Neural crest cell (in vitro differentiated cells): ENCODE data around the gene TMEM161A. TPM values are rescaled to one million over a fixed set of nuclear protein-coding genes. Genes with fewer than 3 reads are reported as not detected.

ENCODE experiments used
- DNase-seq: peaks from one replicate; pipeline ENCODE4 v3.0.0; 2021; ENCODE audit warnings: low read depth, mixed read lengths, low spot score
- H3K27ac Mint-ChIP-seq: one replicate; pipeline ENCODE4 v1.8.0; 2021; ENCODE audit warnings: mild to moderate bottlenecking, mixed read lengths; ENCODE audit not compliant: unreplicated experiment
- H3K27me3 Mint-ChIP-seq: 2 replicates; pipeline ENCODE4 v1.8.0; 2021; ENCODE audit warnings: low read depth, mild to moderate bottlenecking, mixed read lengths
- H3K36me3 Mint-ChIP-seq: 2 replicates; pipeline ENCODE4 v1.8.0; 2021; ENCODE audit warnings: low read depth, mild to moderate bottlenecking, mixed read lengths
- H3K4me1 Mint-ChIP-seq: 2 replicates; pipeline ENCODE4 v1.8.0; 2021; ENCODE audit warnings: mixed read lengths
- H3K4me3 Mint-ChIP-seq: one replicate; pipeline ENCODE4 v1.8.0; 2021; ENCODE audit warnings: mild to moderate bottlenecking, mixed read lengths
- H3K9me3 Mint-ChIP-seq: 2 replicates; pipeline ENCODE4 v1.8.0; 2021; ENCODE audit warnings: mixed read lengths
- CTCF ChIP-seq: fragments of 200-600 bp; sonication (generic); conservative IDR thresholded peaks from 2 replicates; pipeline ENCODE4 v1.5.0; 2021; ENCODE audit warnings: antibody characterized with exemption, mild to moderate bottlenecking
- total RNA-seq: library from RNA; stranded (reverse); gene quantifications from 2 replicates; pipeline ENCODE4 v1.2.1, GENCODE V29; 2021

Gene TMEM161A
- total RNA-seq, 1 donor from 2014 or later, result 44.8 TPM

- H3K27ac Mint-ChIP-seq, result no peak overlapping the region
- no peaks in the 10 kb centered on the region for H3K9me3 Mint-ChIP-seq
- H3K4me1 Mint-ChIP-seq, result no peaks in the 10 kb centered on the region
- H3K4me3 Mint-ChIP-seq, result no peak overlapping the region
- peaks cover 2% of the 10 kb centered on the region for H3K27me3 Mint-ChIP-seq
- no peaks in the 10 kb centered on the region for H3K36me3 Mint-ChIP-seq
- peak; percentile 96 for DNase-seq
- TF ChIP-seq CTCF, result peak; percentile 90
These were observed 7.7 kb upstream of the TMEM161A start for GRCh38 chr19:19145684-19146608.

GRCh38 chr19:19145281-19145680 lies 7.0 kb upstream of the TMEM161A start:
- H3K9me3 Mint-ChIP-seq, result no peaks in the 10 kb centered on the region
- H3K4me1 Mint-ChIP-seq, result no peaks in the 10 kb centered on the region
- no peak overlapping the region for H3K27ac Mint-ChIP-seq
- H3K27me3 Mint-ChIP-seq, result peaks cover 5% of the 10 kb centered on the region
- no peaks in the 10 kb centered on the region for H3K36me3 Mint-ChIP-seq
- TF ChIP-seq CTCF, result no peak
- DNase-seq, result no peak
- no peak overlapping the region for H3K4me3 Mint-ChIP-seq

- Mint-ChIP-seq H3K36me3 (no peaks in the 10 kb centered on the region), H3K4me1 (peaks cover 15% of the 10 kb centered on the region), H3K9me3 (peaks cover 3% of the 10 kb centered on the region), H3K27ac (no peak overlapping the region), H3K4me3 (no peak overlapping the region), H3K27me3 (peaks cover 5% of the 10 kb centered on the region)
- no peak for DNase-seq
- no peak for TF ChIP-seq CTCF
These were observed 4.1 kb upstream of the TMEM161A start for GRCh38 chr19:19142347-19142746.

- peaks cover 3% of the 10 kb centered on the region for H3K9me3 Mint-ChIP-seq
- H3K4me3 Mint-ChIP-seq, result peak overlapping the region; percentile 47
- DNase-seq, result no peak
- H3K27me3 Mint-ChIP-seq, result peaks cover 5% of the 10 kb centered on the region
- no peaks in the 10 kb centered on the region for H3K36me3 Mint-ChIP-seq
- TF ChIP-seq CTCF, result no peak
- H3K27ac Mint-ChIP-seq, result no peak overlapping the region
- H3K4me1 Mint-ChIP-seq, result peaks cover 21% of the 10 kb centered on the region
These were observed 2.2 kb upstream of the TMEM161A start for GRCh38 chr19:19140476-19140875.

- Mint-ChIP-seq H3K27me3 (peaks cover 5% of the 10 kb centered on the region), H3K27ac (no peak overlapping the region), H3K4me1 (peaks cover 21% of the 10 kb centered on the region), H3K4me3 (peak overlapping the region; percentile 35), H3K36me3 (no peaks in the 10 kb centered on the region), H3K9me3 (peaks cover 3% of the 10 kb centered on the region)
- TF ChIP-seq CTCF, result peak; percentile 9
- no peak for DNase-seq
These were observed 1.6 kb upstream of the TMEM161A start for GRCh38 chr19:19139876-19140229.
